ENCODE results near the gene TEDC2.

GRCh38 chr16:2497695-2498484, 38.0 kb downstream of the TEDC2 start:
- no peak for TF ChIP-seq GATA2 (CRISPR knock-in tag; IDR thresholded peaks at IDR 0.05)
- TF ChIP-seq ZNF282 (CRISPR knock-in tag; IDR thresholded peaks at IDR 0.05) = no peak
- TF ChIP-seq CEBPB (tag; IDR thresholded peaks at IDR 0.05) = no peak

Measured in K562 (cell line).